ENCODE measurements around the gene SLIT3.

DNA sequence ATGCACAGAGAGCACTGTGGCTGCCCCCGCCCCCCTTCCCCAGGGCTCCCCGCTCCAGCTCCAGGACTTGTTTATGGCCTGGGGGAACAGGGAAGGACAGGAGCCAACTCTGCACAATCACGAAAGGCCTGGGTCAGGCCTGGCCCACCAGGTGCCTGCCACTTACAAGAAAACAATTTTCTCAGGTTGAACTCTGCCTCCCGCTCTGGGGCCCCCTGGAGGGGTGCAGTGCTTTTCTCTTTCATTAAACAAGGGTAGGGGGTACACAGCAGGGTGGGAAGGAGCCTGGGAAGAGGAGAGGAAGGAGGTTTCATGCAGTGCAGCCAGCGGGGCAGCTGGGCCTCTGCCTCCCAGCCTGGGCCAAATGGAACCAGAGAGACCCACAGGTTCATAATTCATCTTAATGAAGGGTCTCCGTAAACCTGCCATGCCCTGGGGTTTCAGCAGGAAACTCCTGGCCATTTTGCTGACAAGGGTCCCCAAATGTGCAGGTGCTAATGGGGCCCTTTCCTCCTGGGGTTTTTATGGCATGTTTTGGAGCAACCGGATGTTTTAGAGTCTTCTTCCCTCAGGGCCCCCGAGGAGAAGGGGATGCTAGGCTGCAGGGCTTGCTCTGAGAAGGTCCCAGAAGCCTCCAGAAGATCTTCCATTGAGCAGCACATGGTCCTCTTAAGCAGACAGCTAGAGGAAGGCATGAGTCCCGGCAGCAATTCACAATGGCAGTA lies 219.8 kb downstream of the SLIT3 start:
- TF ChIP-seq CTCF (conservative IDR thresholded peaks at IDR 0.05; ENCODE audit: low read depth, low read length) (no peak), EZH2 (IDR thresholded peaks at IDR 0.05; ENCODE audit: low read length, unreplicated experiment) (no peak), EZH2phosphoT487 (IDR thresholded peaks at IDR 0.05; ENCODE audit: borderline replicate concordance, low read length) (no peak)

All from PC-3 (cell line).